CD4-positive, alpha-beta T cell treated with Interleukin-1 beta for 1 hour (primary cell): ENCODE measurements around the gene NDUFS1.
A peak's percentile ranks its signal among the peaks of the same experiment; 100 is the strongest.
"Not testable (repeated sequence)": the region's sequence is repeated elsewhere in the genome, so short reads cannot be mapped to it uniquely, and the experiment has no call there.

ENCODE experiments used
- DNase-seq, 2 donors: peaks; one replicate each; pipeline ENCODE4 v3.0.0-alpha.2; 2020 to 2022

Gene NDUFS1

DNA sequence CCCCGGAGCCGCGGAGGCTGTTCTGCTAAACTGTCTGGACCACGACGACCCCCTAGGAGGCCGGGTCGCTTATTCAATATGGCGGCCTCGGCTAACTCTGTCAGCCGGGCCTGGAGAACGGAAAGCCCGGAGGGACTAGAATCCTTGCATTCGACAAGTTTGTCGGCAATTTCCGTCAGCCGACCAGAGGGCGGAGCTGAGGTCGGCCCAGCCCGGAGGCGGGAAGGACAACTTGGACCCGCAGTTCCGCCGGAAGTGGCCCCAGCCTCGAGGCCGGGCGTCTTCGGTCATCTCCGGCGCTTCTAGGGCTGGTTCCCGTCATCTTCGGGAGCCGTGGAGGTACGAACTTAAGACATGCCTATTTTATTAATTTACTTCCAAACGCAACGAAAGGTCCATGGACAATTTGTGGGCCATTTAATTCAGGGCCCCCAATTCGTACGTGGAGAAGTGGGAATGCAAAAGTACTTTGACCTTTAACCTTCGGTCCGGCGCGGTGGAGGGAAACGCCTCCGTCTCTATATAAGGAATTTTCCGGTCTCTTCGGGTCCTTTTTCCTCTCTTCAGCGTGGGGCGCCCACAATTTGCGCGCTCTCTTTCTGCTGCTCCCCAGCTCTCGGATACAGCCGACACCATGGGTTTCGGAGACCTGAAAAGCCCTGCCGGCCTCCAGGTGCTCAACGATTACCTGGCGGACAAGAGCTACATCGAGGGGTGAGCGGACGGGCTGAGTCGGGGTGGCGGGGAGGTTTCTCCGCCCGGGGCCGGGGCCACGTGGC is at the start of gene NDUFS1, which contains the start of gene EEF1B2:
NDUFS1 (minus strand) TSS at position 99 of the 779 bp plus-strand sequence. CDS start 5,766 bp downstream, outside the sequence.
EEF1B2 (plus strand) TSS at position 550 of the 779 bp plus-strand sequence; CDS start at position 635, 85 bp downstream.
- peak; percentile 97 for DNase-seq

DNA sequence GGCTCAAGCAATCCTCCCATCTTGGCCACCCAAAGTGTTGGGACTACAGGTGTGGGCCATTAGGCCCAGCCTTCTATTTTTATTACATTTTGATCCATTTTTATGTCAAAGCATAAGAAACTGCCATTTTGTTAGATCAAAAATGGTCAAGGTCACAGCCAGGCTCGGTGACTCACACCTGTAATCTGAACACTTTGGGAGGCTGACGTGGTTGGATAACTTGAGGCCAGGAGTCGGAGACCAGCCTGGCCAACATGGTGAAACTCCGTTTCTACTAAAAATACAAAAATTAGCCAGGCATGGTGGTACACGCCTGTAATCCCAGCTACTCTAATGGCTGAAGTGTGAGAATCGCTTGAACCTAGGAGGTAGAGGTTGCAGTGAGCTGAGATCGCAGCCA is 49.7 kb upstream of the NDUFS1 start:
- no peak for DNase-seq

DNA sequence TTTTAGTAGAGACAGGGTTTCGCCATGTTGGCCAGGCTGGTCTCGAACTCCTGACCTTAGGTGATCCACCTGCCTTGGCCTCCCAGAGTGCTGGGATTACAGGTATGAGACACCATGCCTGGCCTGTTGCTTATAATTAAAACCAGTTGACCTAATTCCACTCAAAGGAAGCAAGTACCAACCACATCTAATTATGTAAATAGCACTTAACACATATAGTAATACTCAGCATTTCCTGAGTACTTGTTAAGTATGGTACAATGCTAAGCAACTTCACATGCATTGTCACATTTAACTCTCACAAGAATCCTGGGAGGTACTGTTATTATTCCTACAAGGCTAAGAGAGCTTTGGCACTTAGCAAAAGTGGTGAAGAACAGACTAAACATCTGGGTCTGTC is 48.1 kb upstream of the NDUFS1 start:
- DNase-seq = not testable (repeated sequence)

GRCh38 chr2:206204710-206205109 is 45.5 kb upstream of the NDUFS1 start:
- DNase-seq = no peak

DNA sequence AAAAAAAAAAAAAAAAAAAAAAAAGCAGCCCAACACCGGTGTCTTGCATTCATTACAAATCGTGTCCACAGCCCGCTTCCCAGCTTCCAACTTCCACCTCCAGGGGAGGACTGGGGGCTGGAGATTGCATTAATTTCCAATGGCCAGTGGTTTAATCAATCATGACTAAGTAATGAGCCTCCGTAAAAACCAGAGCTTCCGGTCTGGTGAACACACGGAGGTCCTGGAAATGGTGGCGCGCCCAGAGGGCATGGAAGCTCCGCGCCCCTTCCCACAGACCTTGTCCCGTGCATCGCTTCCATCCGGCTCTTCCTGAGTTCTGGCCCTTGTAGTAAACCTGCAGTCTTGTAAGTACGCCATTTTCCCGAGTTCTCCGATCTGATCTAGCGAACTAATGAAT is 44.1 kb upstream of the NDUFS1 start:
- DNase-seq = no peak

DNA sequence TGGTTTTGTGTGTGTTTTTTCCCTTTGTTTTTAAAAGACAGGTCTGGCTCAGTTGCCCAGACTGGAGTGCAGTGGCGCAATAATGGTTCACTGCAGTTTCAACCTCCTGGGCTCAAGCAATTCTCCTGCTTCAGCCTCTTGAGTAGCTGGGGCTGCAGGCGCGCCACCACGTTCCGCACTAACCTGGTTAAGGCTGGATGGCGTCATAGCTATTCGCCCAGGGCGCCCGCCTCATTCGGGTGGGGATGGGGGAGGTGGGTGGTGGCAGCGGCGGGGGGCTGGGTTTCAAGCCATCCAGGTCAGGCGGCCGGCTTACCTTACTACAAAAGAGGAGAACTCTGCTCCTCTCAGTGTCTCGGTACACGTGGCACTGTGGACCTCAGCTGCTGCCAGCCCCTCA is 43.2 kb upstream of the NDUFS1 start:
- no peak for DNase-seq

DNA sequence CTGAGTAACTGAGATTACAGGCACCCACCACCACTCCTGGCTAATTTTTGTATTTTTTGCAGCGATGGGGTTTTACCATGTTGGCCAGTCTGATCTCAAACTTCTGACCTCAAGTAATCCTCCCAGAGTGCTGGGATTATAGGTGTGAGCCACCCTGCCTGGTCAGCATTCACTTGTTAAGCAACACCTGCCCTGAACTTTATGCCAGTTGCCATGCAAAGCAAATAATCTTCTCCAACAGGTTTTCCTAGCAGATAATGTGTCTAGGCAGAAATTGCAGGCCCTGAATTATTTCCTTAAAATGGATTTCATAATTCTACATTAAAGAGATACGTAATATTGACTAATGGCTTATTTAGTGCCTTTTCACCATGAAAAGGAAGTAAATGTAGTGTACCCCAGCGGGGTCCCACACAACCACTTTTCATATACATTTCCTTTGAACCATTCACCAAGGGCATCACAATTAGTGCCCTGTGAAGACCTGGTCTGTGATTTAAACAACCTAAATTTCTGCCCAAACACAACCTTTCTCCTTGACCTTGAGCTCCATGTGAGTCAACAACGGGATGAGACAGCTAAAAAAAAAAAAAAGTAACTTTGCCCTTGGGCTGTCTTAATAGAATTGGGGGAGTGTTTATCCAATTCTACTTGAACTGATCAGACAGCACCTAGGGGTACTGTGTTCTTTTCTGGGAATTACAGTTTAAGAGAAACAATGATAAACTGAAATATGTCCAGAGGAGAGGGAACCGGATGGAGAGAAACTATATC is 42.0 kb upstream of the NDUFS1 start:
- no peak for DNase-seq

GRCh38 chr2:206198677-206199076 is 39.4 kb upstream of the NDUFS1 start:
- no peak for DNase-seq

GRCh38 chr2:206193671-206194357 is 34.6 kb upstream of the NDUFS1 start:
- no peak for DNase-seq

GRCh38 chr2:206192157-206192556 is 32.9 kb upstream of the NDUFS1 start:
- DNase-seq = no peak

- no peak for DNase-seq
Measured at GRCh38 chr2:206190689-206191088, 31.4 kb upstream of the NDUFS1 start.

GRCh38 chr2:206190111-206190510 is 30.9 kb upstream of the NDUFS1 start:
- no peak for DNase-seq

- no peak for DNase-seq
Measured at GRCh38 chr2:206189691-206190090, 30.4 kb upstream of the NDUFS1 start.

- not testable (repeated sequence) for DNase-seq
Measured at GRCh38 chr2:206181526-206181925, 22.3 kb upstream of the NDUFS1 start.

DNA sequence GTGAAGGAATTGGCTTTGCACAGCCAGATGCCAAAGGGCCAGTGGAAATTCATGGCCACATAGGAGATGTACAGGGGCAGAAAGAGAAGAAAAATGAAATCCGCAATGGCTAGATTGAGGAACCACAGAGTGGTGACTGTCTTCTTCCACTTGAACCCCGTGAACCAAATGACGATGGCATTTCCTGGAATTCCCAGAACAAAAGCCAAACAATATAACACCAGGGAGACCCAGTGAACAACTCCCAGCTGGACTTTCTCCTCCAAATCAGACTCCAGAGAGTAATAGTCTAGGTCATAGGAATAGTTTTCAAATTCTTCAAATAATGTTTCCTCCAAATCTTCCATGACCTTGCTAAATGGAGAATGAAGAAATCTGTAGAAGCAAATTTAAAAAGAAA is 17.7 kb upstream of the NDUFS1 start:
- no peak for DNase-seq

DNA sequence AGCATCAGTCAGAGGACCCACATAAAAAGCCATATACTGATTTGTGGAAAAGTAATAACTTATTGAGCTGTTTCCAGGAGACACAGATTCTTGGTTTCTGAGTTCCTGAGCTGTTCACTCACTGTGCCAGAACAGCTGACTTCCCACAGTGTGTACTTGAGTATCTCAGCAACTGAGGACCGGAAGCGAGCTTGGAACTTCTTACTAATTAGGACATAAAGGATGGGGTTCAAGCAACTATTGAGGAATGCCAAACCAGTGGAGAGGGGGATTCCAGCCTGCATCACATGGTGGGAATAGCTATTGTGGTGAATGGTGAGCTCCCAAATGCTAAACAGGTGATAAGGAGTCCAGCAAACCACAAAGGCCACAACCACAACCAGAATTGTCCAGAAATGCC is 16.9 kb upstream of the NDUFS1 start:
- no peak for DNase-seq

DNA sequence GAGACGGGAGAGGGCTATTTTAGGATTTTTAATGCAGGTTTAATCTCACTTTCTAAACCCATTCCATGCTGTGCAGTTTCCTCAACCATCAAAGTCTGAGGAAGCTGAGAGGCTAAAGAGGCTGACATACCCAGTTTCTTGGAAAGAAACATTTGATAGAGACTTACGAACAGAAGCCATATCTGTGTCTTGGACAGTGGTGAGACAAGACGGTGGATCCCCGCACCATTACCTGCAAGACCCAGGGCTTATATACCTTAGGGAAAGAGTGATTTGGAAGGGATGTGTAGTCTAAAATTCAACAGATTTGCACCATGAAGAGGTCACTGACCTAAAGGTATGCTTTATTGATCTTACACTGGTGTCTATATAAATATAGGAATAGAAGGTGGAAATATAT is 13.9 kb upstream of the NDUFS1 start:
- DNase-seq = no peak

GRCh38 chr2:206171624-206172397 is 12.6 kb upstream of the NDUFS1 start:
- DNase-seq = not testable (repeated sequence)

DNA sequence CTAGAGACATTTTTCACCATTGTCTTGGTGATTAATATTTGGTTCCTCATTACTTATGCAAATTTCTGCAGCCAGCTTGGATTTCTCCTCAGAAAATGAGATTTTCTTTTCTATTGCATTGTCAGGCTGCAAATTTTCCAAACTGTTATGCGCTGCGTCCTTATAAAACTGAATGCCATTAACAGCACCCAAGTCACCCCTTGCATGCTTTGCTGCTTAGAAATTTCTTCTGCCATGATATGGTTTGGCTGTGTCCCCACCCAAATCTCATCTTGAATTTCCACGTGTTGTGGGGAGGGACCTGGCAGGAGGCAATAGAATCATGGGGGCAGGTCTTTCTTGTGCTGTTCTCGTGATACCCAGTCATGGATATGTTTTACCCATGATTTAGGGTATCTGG is 9.0 kb upstream of the NDUFS1 start:
- DNase-seq = not testable (repeated sequence)

- DNase-seq = peak in 1 of 2 donors; percentile 49
Measured at GRCh38 chr2:206164261-206164862, 5.1 kb upstream of the NDUFS1 start.

DNA sequence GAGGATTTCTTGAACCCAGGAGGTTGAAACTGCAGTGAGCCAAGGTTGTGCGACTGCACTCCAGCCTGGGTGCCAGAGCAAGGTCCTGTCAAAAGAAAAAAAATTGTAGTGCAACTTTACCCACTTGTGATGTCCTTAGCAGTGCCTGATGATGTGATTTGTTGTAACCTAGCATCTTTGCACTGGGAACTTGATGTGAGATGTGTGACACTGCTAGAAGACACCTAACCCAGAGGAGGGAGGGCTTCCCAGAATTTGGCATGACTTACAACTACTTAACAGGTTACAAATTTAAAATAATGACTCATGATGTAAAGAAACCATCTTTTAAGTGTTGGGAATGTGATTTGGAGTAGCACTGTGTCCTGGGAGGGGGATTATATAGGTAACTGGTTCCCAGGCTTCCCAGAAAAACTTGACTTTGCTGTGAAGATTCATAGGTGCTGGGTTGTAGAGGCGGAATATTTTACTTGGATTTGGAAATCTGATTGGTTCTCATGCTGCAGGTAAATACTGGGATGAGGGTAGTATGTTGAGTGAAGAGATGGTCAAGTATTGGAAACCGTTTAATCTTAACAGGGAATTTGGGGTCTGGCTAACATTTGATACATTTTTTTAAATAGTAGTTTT is 4.1 kb upstream of the NDUFS1 start:
- no peak for DNase-seq

- not testable (repeated sequence) for DNase-seq
Measured at GRCh38 chr2:206162401-206162800, 3.2 kb upstream of the NDUFS1 start.
